HL-60 (cell line): Measurements from ENCODE around the gene ETV5.

ENCODE experiments used
- POLR2AphosphoS5 ChIP-seq: IDR thresholded peaks from 2 replicates; pipeline ENCODE4 v1.6.1; 2012; ENCODE audit warnings: low read depth
- SPI1 ChIP-seq: IDR thresholded peaks from 2 replicates; pipeline ENCODE4 v1.6.1; 2012; ENCODE audit warnings: low read depth, mild to moderate bottlenecking, borderline replicate concordance
- TF ChIP-seq, protein P1 (sequence below): IDR thresholded peaks from one replicate; pipeline ENCODE4 v1.5.1; 2011; ENCODE audit warnings: low read length, control low read depth, inconsistent platforms; ENCODE audit not compliant: insufficient read depth
- TF ChIP-seq, protein P2 (sequence below): IDR thresholded peaks from 2 replicates; pipeline ENCODE4 v1.6.1; 2012; ENCODE audit warnings: low read depth; ENCODE audit not compliant: insufficient replicate concordance

GRCh38 chr3:186024210-186024609 lies 84.7 kb downstream of the ETV5 start:
- TF ChIP-seq POLR2AphosphoS5 = no peak
- TF ChIP-seq, protein P1, sequence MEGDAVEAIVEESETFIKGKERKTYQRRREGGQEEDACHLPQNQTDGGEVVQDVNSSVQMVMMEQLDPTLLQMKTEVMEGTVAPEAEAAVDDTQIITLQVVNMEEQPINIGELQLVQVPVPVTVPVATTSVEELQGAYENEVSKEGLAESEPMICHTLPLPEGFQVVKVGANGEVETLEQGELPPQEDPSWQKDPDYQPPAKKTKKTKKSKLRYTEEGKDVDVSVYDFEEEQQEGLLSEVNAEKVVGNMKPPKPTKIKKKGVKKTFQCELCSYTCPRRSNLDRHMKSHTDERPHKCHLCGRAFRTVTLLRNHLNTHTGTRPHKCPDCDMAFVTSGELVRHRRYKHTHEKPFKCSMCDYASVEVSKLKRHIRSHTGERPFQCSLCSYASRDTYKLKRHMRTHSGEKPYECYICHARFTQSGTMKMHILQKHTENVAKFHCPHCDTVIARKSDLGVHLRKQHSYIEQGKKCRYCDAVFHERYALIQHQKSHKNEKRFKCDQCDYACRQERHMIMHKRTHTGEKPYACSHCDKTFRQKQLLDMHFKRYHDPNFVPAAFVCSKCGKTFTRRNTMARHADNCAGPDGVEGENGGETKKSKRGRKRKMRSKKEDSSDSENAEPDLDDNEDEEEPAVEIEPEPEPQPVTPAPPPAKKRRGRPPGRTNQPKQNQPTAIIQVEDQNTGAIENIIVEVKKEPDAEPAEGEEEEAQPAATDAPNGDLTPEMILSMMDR = no peak
- TF ChIP-seq, protein P2, sequence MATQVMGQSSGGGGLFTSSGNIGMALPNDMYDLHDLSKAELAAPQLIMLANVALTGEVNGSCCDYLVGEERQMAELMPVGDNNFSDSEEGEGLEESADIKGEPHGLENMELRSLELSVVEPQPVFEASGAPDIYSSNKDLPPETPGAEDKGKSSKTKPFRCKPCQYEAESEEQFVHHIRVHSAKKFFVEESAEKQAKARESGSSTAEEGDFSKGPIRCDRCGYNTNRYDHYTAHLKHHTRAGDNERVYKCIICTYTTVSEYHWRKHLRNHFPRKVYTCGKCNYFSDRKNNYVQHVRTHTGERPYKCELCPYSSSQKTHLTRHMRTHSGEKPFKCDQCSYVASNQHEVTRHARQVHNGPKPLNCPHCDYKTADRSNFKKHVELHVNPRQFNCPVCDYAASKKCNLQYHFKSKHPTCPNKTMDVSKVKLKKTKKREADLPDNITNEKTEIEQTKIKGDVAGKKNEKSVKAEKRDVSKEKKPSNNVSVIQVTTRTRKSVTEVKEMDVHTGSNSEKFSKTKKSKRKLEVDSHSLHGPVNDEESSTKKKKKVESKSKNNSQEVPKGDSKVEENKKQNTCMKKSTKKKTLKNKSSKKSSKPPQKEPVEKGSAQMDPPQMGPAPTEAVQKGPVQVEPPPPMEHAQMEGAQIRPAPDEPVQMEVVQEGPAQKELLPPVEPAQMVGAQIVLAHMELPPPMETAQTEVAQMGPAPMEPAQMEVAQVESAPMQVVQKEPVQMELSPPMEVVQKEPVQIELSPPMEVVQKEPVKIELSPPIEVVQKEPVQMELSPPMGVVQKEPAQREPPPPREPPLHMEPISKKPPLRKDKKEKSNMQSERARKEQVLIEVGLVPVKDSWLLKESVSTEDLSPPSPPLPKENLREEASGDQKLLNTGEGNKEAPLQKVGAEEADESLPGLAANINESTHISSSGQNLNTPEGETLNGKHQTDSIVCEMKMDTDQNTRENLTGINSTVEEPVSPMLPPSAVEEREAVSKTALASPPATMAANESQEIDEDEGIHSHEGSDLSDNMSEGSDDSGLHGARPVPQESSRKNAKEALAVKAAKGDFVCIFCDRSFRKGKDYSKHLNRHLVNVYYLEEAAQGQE = no peak
- TF ChIP-seq SPI1 = no peak
